GM12801 (cell line): ENCODE results near the gene LAMTOR2.

ENCODE experiments used
- TF ChIP-seq, protein P1 (sequence below): IDR thresholded peaks from one replicate; pipeline ENCODE4 v1.5.1; 2011; ENCODE audit warnings: control low read depth; ENCODE audit not compliant: insufficient read length; ENCODE audit errors: extremely low read depth

LAMTOR2 gene

DNA sequence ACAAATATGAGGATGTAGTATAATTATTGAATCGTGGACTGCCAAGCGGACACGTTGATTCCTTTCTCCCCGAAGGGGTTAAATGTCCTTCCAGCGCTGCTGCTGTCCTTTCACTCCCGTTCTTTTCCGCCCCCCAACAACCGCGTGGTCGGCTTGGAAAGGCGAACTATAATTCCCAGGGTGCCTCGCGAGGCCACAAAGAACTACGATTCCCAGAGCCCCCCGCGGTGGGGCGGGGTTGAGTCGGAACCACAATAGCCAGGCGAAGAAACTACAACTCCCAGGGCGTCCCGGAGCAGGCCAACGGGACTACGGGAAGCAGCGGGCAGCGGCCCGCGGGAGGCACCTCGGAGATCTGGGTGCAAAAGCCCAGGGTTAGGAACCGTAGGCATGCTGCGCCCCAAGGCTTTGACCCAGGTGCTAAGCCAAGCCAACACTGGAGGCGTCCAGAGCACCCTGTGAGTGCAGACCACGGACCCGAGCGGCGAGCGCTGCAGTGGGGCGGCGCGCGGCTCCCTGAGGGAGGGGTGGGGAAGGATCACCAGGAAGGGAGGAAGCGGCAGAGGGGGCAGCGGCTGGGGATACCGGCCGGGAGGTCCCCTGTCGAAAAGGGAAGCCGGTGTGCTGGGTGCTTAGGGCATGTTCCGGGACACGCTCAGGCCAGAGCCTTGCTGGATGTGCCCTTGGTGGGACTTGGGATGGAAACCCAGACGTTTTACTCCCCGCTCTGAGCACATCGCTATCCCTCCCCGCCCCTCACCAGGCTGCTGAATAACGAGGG is at the start of gene LAMTOR2:
Gene LAMTOR2 (plus strand): TSS at position 283 of the 781 bp plus-strand sequence. CDS start 108 bp downstream, at position 391.
- TF ChIP-seq, protein P1, sequence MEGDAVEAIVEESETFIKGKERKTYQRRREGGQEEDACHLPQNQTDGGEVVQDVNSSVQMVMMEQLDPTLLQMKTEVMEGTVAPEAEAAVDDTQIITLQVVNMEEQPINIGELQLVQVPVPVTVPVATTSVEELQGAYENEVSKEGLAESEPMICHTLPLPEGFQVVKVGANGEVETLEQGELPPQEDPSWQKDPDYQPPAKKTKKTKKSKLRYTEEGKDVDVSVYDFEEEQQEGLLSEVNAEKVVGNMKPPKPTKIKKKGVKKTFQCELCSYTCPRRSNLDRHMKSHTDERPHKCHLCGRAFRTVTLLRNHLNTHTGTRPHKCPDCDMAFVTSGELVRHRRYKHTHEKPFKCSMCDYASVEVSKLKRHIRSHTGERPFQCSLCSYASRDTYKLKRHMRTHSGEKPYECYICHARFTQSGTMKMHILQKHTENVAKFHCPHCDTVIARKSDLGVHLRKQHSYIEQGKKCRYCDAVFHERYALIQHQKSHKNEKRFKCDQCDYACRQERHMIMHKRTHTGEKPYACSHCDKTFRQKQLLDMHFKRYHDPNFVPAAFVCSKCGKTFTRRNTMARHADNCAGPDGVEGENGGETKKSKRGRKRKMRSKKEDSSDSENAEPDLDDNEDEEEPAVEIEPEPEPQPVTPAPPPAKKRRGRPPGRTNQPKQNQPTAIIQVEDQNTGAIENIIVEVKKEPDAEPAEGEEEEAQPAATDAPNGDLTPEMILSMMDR, result no peak

DNA sequence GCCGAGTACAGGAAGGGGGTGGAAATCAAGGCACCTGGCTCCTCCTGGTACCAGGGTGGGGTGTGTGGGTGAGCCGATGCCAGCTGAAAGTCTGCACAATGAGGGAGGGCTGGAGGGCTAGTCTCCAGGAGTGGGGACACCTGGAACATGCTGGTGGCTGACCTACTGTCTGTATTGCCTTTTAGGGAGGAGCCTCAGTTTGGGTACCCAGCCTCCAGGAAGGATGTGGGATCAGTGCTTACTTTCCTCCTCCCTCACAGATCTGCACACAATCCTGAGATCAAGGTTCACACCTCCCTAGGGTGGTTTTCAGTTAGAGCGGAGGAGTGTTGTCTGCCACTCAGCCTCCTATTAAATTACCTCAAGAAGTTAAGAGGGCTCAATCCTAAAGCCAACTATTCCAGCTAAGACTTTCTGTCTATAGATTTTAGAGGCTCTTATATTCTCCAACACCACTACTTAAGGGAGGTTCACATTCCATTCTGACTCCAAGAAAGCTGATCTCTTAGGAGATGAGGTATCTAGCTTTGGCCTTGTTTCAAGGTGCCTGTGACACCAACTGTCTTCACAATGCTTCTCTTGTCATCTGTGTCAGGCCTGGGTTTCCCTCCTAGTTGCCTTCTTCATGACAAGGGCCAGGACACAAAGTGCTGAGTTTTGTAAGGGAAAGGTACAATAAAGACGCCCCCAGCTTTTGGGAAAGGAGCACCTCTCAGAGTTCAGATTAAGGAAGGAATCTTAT is 49.6 kb upstream of the LAMTOR2 start:
- TF ChIP-seq, protein P1, result no peak

DNA sequence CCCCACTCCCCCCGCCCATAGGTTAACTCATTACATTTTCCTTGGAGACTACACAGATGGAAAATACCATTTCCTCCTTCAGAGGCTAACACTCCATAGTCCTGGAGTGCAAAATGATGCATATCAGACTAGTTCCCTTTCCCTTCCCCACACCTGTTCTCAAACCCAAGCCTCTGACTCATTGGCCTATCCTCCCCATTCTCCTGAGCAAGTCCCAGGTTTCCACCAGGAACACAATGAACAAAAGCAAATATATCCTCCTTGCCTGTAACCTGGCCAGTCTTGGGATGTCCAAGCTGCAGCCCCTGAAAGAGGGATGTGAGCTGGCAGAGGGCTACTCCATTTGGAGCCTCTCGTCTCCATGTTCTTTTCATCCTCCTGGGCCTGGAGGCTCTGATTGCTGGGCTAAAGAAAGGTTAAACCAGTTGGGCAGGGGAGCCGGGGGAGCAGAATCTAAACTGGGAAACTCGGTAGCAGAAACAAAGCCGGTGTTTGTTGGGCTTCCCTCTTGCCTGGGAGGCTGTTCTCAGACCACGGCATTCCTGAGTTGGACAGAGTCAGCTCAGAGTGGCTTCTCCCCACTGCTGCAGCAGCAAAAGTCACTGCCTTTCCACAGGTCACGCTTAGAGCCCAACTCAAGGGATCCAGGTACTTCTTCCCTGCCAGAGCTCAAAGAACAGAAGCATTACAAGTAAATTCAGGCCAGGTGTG is 47.8 kb upstream of the LAMTOR2 start:
- TF ChIP-seq, protein P1, result no peak

DNA sequence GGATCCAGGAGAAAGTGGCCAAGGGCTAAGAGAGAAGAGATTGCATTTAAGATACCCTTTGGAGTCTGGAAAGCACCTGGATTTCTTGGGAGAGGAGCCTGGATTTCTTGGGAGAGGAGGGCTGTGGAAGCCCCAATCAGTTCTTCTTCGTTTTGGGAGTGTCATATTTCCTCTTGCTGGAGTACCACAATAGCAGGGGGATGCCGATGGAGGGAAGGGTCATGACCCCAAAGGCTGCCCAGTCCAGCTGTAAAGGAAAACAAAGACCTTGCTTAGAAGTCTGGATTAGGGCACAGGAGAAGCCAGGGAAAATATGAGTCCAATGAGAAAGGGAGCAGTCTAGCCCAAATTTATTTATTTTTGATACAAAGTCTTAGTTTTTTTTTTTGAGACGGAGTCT is 45.2 kb upstream of the LAMTOR2 start:
- TF ChIP-seq, protein P1, result no peak

DNA sequence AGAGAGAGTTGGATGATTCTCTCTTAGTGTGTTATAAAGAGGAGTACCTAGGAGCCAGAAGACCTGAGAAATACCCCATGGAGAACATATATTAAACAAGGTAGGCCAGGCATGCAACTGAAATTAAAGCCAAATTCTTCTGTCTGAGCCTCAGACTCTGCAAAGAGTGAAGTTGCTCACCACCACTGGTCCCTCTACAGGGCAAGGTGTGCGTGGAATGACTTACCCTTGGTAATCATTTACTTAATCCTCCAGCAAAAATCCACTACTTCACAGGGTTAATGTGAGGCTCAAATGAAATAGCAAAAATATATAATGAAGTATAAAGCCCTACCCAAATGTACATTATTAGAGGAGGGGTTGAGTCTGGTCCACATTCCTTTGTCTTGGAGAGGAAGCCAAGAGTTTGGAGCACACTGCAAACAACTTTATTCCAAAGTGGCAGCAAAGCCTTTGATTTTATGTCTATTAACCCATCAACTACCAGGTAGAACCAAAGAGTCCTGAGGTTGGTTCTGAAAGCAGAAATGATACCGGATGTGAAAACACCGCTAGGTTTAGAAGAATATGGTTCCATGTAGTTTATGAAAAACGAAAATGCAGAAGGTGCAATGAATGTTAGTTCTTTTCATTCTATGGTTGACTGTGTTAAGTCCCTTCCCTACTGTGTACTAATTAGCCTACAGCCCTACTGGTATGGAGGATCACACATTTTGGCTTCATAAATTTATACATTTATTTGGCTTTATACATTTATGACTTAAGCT is 42.3 kb upstream of the LAMTOR2 start:
- TF ChIP-seq, protein P1, result no peak

DNA sequence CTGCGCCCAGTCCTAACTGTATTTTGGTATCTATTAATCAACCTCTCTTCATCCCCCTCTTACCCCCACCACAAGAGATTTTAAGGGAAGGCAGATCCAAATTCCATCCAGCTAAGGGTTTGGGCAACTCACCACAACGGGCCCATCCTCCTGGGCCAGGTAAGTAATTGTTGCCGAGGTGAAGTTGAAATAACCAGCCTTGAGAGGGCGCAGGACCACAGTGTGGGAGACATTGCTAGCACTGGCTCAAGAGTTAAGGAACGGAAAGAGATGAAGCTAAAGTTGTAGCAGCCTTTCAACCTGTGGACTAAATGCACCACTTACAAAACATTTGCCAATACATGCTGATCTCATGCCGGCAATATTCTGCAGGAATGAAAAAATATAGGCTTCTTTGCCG is 39.8 kb upstream of the LAMTOR2 start:
- TF ChIP-seq, protein P1, result no peak
